MV-4-11 (cell line): ENCODE results near the gene KRT26.

Experiments used
- DNase-seq: peaks from one replicate; lab custom pipeline; 2025; lab: John Stamatoyannopoulos, UW

Gene KRT26

GRCh38 chr17:40727447-40728231 is 44.4 kb downstream of the KRT26 start:
- DNase-seq, result peak; percentile 28

DNA sequence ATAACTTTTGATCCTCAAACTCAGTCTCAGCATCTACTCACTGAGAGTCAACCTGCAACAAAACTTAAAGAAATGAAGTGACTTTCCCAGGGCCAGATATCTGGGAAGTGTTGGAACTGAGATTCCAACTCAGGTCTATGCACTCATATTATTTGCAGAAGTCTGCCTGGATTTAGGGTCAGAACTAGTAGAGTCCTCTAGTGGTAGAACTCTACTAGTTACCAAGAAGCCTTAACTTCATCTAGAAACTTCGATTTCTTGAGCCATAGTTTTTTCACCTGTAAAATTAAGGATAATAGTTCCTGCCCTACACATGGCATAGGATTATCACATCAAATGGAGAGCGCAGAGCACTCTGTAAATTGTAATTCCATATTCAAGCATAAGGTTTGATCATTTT is 45.1 kb downstream of the KRT26 start:
- peak; percentile 13 for DNase-seq

DNA sequence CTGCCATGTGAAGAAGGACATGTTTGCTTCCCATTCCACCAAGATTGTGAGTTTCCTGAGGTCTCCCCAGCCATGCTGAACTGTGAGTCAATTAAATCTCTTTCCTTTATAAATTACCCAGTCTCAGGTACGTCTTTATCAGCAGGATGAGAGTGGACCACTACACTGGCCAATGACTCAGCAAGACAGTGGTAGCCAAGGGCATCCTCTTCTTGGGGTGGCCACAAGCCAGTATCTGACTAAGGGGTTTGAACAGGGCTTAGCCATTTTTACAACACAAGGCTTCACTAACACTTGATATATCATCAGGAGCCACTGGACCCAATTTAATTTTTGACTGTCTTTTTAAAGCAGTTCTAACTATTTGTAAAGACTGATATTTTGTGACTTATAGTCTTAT is 47.3 kb downstream of the KRT26 start:
- no peak for DNase-seq

DNA sequence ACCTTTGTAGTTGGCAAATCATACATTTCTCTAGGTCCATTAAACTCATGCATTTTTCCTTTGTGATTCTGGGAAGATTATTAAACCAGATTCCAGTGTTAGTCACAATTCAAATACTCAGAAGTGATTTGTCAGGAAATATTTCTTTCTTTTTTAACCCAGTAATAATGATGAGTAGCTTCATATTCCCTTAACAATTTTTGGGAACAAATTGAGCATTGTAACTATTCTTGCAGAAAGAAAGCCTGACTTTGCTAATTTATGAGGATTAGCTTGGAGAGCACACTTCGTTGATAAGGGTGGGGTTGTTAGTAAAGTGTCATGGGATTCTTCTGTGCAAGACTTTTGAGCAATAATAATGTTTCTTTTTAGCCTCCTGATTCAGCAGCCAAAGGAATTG is 49.8 kb downstream of the KRT26 start:
- DNase-seq, result no peak

DNA sequence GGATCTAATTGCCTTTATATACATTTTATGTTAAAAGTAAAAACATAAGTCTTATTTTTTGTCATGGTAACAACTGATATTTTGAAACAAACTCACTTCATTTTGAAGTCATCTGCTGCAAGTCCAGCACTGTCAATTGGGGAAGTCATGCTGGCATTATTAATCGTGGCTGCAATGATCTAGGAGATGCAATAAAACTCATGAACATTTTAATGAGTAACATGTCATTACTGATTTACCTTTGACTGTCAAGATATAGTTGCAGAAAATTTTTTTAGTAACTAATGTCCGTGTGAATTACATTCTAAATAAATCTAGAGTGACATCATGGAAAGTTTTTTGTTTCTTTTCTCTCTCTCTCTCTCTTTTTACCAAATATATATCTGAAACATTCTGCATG is 51.1 kb downstream of the KRT26 start:
- DNase-seq, result no peak

DNA sequence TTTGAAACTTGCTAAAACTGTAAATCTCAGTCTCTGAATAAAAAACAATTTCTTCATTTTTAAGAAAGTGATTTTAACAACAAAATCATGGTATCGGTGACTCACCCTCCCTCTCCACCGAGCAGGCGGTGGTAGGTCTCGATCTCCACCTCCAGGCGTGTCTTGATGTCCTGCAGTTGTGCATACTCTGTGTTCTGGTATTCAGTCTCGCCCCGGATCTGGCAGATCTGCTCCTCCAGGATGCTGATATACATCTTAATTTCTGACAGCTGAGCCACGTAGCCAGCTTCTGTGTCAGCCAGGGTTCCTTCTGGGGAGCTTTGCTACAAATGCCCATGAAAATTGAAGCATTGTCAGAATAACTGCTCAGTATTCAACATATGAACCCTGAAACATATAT is 53.1 kb downstream of the KRT26 start:
- DNase-seq, result no peak

DNA sequence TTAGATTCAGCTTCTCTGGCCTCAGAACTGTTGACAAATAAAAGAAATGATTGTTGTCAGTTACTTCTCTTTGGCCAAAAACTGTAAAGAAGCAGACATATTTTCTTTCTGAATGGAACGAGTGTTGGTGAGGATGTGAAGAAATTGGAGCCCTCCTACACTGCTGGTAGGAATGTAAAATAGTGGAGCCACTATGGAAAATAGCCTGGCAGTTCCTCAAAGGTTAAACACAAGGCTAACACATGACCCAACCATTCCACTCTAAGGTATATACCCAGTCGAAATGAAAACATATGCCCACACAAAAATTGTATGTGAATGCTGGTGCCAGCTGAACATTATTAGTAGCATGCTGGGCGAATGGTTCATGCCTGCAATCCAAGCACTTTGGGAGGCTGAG is 54.2 kb downstream of the KRT26 start:
- no peak for DNase-seq
